Activated naive CD4-positive, alpha-beta T cell treated with anti-CD3 and anti-CD28 coated beads for 36 hours (primary cell): Measurements from ENCODE around the gene RGS11. TPM values are rescaled to one million over a fixed set of nuclear protein-coding genes. Genes with fewer than 3 reads are reported as not detected.

Experiments used
- CTCF ChIA-PET: fragments of 350-600 bp; sonication (Branson Sonifier 250); formaldehyde crosslinking; loops from one replicate; lab custom pipeline; 2021; ENCODE audit warnings: antibody characterized with exemption; lab: Charles Lee
- DNase-seq: peaks from one replicate; pipeline ENCODE4 v3.0.0-alpha.2; 2020
- H3K27ac Mint-ChIP-seq: one replicate; pipeline ENCODE4 v1.8.0; 2021; ENCODE audit warnings: mild to moderate bottlenecking, mixed read lengths
- H3K27me3 Mint-ChIP-seq: one replicate; pipeline ENCODE4 v1.8.0; 2021; ENCODE audit warnings: low read depth, mixed read lengths
- H3K36me3 Mint-ChIP-seq: one replicate; pipeline ENCODE4 v1.8.0; 2021; ENCODE audit warnings: low read depth, mixed read lengths
- H3K4me1 Mint-ChIP-seq: one replicate; pipeline ENCODE4 v1.8.0; 2021; ENCODE audit warnings: low read depth, mixed read lengths
- H3K4me3 Mint-ChIP-seq: one replicate; pipeline ENCODE4 v1.8.0; 2021; ENCODE audit warnings: mild to moderate bottlenecking, moderate library complexity, mixed read lengths
- H3K9me3 Mint-ChIP-seq: one replicate; pipeline ENCODE4 v1.8.0; 2021; ENCODE audit warnings: mixed read lengths
- intact Hi-C: fragments of 100-400 bp; cut with micrococcal nuclease; formaldehyde crosslinking; loops from one replicate; pipeline ENCODE4 v1.15.1; 2023
- total RNA-seq, 2 experiments: library from RNA; stranded (reverse); gene quantifications; one replicate each; pipeline ENCODE4 v1.2.3, GENCODE V29; 2021

Gene RGS11
- total RNA-seq, 2 experiments from 2014 or later: 0.10 TPM; not detected in 1

DNA sequence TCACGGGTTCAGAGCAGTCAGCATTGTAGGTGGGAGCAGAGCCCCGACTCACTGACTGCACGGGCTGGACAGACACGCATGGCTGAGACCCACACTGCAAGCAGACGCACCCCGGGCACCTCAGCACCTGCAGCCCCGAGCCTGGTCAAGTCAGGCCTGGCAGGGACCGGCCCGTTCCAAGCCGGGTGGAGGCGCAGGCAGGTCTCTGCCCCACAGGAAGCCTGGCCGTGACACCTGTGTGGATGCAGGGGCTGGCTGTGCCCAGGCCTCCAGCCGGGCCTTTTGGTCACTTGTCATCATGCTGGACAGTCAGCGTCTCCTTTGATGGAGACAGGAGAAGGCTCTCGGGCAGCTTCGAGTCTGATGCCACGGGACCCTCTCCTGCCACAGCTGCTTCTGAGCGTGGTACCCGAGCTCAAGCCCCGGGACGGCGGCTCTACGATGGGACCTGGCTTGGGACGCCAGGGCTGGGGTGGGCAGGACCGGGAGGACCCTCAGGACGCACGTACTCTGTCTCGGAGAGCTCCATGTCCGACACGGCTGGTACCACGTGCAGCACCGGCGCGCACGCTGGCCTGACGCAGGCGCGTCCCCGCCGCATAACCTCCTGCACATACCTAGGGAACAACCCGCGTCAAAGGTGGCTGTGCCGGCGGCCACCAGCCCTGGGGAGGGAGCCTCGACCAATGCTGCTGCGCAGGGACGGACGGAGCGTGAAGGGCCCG is 15.1 kb upstream of the RGS11 start:
- CTCF ChIA-PET: no interaction called here
- no peaks in the 10 kb centered on the region for H3K27me3 Mint-ChIP-seq

GRCh38 chr16:290015-290680 is 14.4 kb upstream of the RGS11 start:
- Mint-ChIP-seq H3K27me3 (no peaks in the 10 kb centered on the region), H3K4me3 (no peak overlapping the region), H3K36me3 (peaks cover 4% of the 10 kb centered on the region), H3K27ac (no peak overlapping the region), H3K9me3 (no peaks in the 10 kb centered on the region), H3K4me1 (no peaks in the 10 kb centered on the region)
- CTCF ChIA-PET: no interaction called here
- no peak for DNase-seq
- intact Hi-C loops: no loop called here

More for the DNA sequence above, 15.1 kb upstream of the RGS11 start:
- H3K27ac Mint-ChIP-seq: no peak overlapping the region
- H3K36me3 Mint-ChIP-seq: peaks cover 4% of the 10 kb centered on the region
- H3K9me3 Mint-ChIP-seq: no peaks in the 10 kb centered on the region
- intact Hi-C loops: no loop called here
- no peaks in the 10 kb centered on the region for H3K4me1 Mint-ChIP-seq
- DNase-seq: no peak
- no peak overlapping the region for H3K4me3 Mint-ChIP-seq

GRCh38 chr16:289395-289997 is 13.8 kb upstream of the RGS11 start:
- intact Hi-C loops: no loop called here
- H3K9me3 Mint-ChIP-seq: no peaks in the 10 kb centered on the region
- H3K36me3 Mint-ChIP-seq: peaks cover 4% of the 10 kb centered on the region
- no peak overlapping the region for H3K27ac Mint-ChIP-seq
- H3K27me3 Mint-ChIP-seq: no peaks in the 10 kb centered on the region
- DNase-seq: no peak
- CTCF ChIA-PET: no interaction called here
- no peak overlapping the region for H3K4me3 Mint-ChIP-seq
- H3K4me1 Mint-ChIP-seq: no peaks in the 10 kb centered on the region

DNA sequence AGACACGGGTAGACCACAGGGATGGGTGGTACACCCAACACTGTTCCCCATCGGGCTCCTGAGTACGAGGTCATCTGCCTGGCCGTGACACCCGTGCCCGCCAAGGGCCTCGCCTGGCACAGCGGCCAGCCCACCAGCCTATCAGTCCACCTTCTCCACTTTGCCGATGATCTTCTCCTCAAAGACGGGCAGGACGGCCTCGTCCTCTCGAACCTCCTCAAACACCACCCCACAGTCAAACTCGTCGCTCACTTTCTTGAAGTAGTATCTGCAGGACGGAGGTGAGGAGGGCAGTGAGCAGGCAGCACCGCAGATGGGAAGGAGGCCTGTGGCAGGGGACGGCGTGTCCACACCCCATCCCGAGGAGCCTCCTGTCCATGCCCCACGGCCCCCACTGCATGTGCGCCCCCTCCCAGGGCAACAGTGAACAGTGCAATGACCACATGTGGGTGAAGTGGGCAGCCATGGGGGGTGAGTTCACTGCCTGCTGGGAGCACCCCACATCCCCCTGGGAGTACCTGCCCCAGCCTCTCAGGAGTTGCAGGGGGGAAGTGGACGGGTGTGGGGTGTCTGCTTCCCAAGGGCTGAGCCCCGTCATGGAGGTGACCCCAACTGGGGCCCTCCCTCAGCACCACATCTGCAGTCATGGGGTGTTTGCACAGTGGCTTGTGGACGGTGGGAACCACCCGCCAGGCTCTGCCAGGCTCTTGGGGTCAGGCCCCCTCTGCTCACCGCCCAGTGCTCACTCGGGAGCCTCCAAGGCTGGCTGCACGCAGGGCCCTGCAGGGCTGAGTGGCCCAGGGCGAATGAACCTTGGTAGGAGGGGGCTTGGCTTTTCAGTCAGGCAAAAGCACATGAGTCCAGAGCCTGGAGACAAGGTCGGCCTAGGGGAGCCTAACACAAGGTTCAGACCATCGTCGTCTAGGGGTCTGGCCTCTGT is 12.5 kb upstream of the RGS11 start:
- no peaks in the 10 kb centered on the region for H3K27me3 Mint-ChIP-seq
- intact Hi-C loops: no loop called here
- no peak overlapping the region for H3K4me3 Mint-ChIP-seq
- no peak overlapping the region for H3K27ac Mint-ChIP-seq
- no peaks in the 10 kb centered on the region for H3K9me3 Mint-ChIP-seq
- H3K4me1 Mint-ChIP-seq: no peaks in the 10 kb centered on the region
- H3K36me3 Mint-ChIP-seq: peaks cover 3% of the 10 kb centered on the region
- CTCF ChIA-PET: no interaction called here
- DNase-seq: no peak

GRCh38 chr16:287298-287811 is 11.6 kb upstream of the RGS11 start:
- Mint-ChIP-seq H3K27ac (no peak overlapping the region), H3K4me1 (no peaks in the 10 kb centered on the region), H3K4me3 (no peak overlapping the region), H3K27me3 (no peaks in the 10 kb centered on the region), H3K36me3 (peaks cover 3% of the 10 kb centered on the region), H3K9me3 (no peaks in the 10 kb centered on the region)
- CTCF ChIA-PET: interaction anchor here (1.0 kb wide), 1 partner anchor 58 kb away, joined by 3 read pairs; the partner anchor contains the start of gene LUC7L
- intact Hi-C loops: no loop called here
- DNase-seq: no peak

DNA sequence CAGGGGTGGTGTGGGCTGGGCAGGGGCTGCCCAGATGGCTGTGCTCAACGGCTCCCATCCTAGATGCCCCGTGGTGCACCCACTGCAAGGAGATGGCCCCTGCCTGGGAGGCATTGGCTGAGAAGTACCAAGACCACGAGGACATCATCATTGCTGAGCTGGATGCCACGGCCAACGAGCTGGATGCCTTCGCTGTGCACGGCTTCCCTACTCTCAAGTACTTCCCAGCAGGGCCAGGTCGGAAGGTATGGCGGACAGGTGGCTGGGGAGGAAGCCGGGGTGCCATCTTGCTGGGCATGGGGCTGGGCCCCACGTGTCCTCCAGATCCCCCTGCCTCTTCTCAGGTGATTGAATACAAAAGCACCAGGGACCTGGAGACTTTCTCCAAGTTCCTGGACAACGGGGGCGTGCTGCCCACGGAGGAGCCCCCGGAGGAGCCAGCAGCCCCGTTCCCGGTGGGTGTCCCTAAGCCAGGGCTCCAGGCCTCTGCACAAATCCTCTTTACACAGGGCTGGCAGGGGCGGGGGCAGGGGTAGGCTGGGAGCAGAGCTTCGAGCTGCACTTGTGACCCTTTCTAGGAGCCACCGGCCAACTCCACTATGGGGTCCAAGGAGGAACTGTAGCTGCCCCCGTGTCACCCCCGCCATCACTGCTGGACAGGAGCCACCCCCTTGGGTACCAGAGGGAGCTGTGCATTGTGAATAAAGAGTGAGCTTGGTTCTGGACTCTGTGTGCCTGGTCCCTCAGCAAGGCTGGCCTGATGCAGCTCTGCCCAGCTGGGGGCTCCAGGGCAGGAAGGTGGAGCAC is 10.9 kb upstream of the RGS11 start:
- DNase-seq: no peak
- Mint-ChIP-seq H3K27ac (no peak overlapping the region), H3K4me1 (no peaks in the 10 kb centered on the region), H3K27me3 (no peaks in the 10 kb centered on the region), H3K36me3 (peaks cover 3% of the 10 kb centered on the region), H3K4me3 (no peak overlapping the region), H3K9me3 (no peaks in the 10 kb centered on the region)
- intact Hi-C loops: no loop called here
- CTCF ChIA-PET: interaction anchor here (1.0 kb wide), 2 partner anchors 56 to 58 kb away, joined by 3 read pairs; partner anchors contain the start of gene LUC7L

GRCh38 chr16:285146-286055 is 9.7 kb upstream of the RGS11 start:
- Mint-ChIP-seq H3K36me3 (peaks cover 2% of the 10 kb centered on the region), H3K27ac (no peak overlapping the region), H3K27me3 (no peaks in the 10 kb centered on the region), H3K4me1 (no peaks in the 10 kb centered on the region), H3K4me3 (no peak overlapping the region), H3K9me3 (no peaks in the 10 kb centered on the region)
- DNase-seq: no peak
- CTCF ChIA-PET: no interaction called here
- intact Hi-C loops: no loop called here

- CTCF ChIA-PET: no interaction called here
- Mint-ChIP-seq H3K4me3 (no peak overlapping the region), H3K9me3 (no peaks in the 10 kb centered on the region), H3K27ac (no peak overlapping the region), H3K36me3 (peaks cover 2% of the 10 kb centered on the region), H3K27me3 (no peaks in the 10 kb centered on the region), H3K4me1 (no peaks in the 10 kb centered on the region)
- intact Hi-C loops: no loop called here
- no peak for DNase-seq
Measured at GRCh38 chr16:284204-285120, 8.7 kb upstream of the RGS11 start.

DNA sequence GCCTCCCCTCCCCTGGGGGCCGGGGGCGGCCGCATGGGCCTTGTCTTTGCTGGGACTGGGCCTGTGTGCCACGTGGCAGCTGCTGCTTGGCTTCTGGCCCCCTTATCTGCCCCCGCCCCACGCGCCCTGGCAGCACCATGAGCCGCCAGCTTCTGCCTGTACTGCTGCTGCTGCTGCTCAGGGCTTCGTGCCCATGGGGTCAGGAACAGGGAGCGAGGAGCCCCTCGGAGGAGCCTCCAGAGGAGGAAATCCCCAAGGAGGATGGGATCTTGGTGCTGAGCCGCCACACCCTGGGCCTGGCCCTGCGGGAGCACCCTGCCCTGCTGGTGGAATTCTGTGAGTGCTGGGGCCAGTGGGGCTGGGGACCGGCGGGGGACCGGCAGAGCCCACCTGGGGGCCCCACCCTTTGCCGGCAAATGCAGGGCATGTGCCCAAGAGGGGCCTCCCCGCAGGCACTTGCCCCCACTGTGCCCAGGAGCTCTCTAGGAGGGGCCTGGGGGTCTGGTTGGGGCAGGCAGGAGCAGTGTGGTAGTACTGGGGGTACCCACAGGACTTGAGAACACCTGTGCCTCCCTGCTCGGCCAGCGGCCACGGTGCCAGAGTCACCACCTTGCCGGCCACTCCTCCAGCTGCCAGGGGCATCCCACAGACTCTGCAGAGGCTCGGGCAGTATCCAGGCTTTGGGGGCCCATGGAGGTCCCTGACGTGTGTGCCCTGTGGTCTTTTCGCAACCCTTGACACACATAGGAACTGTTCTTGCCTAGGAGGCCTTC is 7.5 kb upstream of the RGS11 start, which contains the start of gene PDIA2:
PDIA2 (plus strand) TSS at position 132 of the 773 bp plus-strand sequence; CDS start at position 138, 6 bp downstream.
- intact Hi-C loops: no loop called here
- Mint-ChIP-seq H3K4me3 (no peak within 1 kb of the TSS), H3K9me3 (no peaks in the 10 kb centered on the region), H3K27me3 (peaks cover 3% of the 10 kb centered on the region), H3K4me1 (no peaks in the 10 kb centered on the region), H3K36me3 (peaks cover 2% of the 10 kb centered on the region), H3K27ac (no peak within 1 kb of the TSS)
- CTCF ChIA-PET: interaction anchor here (0.5 kb wide), 1 partner anchor 73 kb away, joined by 3 read pairs; no protein-coding TSS in a partner anchor
- no peak for DNase-seq
